Cardiac muscle cell (in vitro differentiated cells and primary cell): ENCODE data around the gene CCR8. TPM values are rescaled to one million over a fixed set of nuclear protein-coding genes. Genes with fewer than 3 reads are reported as not detected.

Experiments
- DNase-seq, 2 donors: peaks; one replicate each; pipeline versions ENCODE4 v3.0.0 to v3.0.0-alpha.2; 2010 to 2017; ENCODE audit warnings: low read depth in 1 of 2, low spot score in 1 of 2
- H3K27ac ChIP-seq: fragments of 200-600 bp; sonication (generic); 2 replicates; pipeline ENCODE4 v1.5.1; 2016
- H3K27me3 ChIP-seq: fragments of 200-600 bp; sonication (generic); 2 replicates; pipeline ENCODE4 v1.6.0; 2016; ENCODE audit warnings: control low read depth
- H3K36me3 ChIP-seq: fragments of 200-600 bp; sonication (generic); 2 replicates; pipeline ENCODE4 v1.5.1; 2016; ENCODE audit warnings: control low read depth
- H3K4me1 ChIP-seq: fragments of 200-600 bp; sonication (generic); 2 replicates; pipeline ENCODE4 v1.8.1; 2017; ENCODE audit warnings: low read depth, mild to moderate bottlenecking, mixed run types
- H3K4me3 ChIP-seq: fragments of 200-600 bp; sonication (generic); 2 replicates; pipeline ENCODE4 v1.5.1; 2016; ENCODE audit warnings: mild to moderate bottlenecking
- H3K9me3 ChIP-seq: fragments of 200-600 bp; sonication (generic); 2 replicates; pipeline ENCODE4 v1.5.1; 2017; ENCODE audit warnings: low read depth, mild to moderate bottlenecking, control low read depth
- polyA plus RNA-seq: library from polyadenylated mRNA; unstranded; fragments of >200 nt; fragmentation: Nextera tagmentation; extraction: Ambion mirVana; gene quantifications from 2 replicates; pipeline ENCODE4 v1.2.1, GENCODE V29; 2016
- total RNA-seq: library from RNA; depleted of rRNA; stranded (reverse); fragments of >200 nt; gene quantifications from 2 replicates; pipeline ENCODE4 v1.2.3, GENCODE V29; 2016
- TF ChIP-seq, protein P1 (sequence below): IDR thresholded peaks from 2 replicates; pipeline ENCODE4 v1.5.1; 2012; ENCODE audit warnings: low read depth, mild to moderate bottlenecking, low read length

Gene CCR8
- total and polyA plus RNA-seq, 2 experiments from 2014 or later, result not detected

DNA sequence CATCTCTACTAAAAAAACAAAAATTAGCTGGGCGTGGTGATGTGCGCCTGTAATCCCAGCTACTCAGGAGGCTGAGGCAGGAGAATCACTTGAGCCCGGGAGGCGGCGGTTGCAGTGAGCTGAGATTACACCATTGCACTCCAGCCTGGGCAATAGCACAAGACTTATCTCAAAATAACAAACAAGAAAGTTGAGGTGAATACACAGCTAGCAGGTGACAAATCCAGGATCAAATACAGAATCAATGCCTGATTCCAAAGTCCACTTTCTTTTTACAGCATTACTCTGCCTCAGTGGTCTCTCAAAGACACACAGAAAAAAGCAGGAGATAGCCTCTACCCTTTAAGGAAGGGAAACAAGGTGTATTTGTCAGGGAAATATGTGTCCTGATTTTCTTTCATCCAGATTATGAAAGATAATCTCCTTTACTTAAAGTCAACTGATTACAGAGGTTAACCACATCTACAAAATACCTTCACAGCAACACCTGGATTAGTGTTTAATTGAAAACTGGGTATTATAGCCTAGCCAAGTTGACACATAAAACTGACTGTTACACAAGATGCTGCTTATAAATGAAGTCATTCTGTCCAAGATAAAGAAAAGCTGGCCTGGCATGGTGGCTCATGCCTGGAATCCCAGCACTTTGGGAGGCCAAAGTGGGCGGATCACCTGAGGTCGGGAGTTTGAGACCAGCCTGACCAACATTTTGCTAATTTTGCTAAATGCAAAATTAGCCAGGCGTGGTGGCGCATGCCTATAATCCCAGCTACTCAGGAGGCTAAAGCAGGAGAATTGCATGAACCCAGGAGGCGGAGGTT, 49.7 kb downstream of the CCR8 start:
- no peak overlapping the region for H3K27ac ChIP-seq
- H3K4me3 ChIP-seq, result no peak overlapping the region
- H3K36me3 ChIP-seq, result no peaks in the 10 kb centered on the region
- H3K4me1 ChIP-seq, result peaks cover 13% of the 10 kb centered on the region
- TF ChIP-seq, protein P1, sequence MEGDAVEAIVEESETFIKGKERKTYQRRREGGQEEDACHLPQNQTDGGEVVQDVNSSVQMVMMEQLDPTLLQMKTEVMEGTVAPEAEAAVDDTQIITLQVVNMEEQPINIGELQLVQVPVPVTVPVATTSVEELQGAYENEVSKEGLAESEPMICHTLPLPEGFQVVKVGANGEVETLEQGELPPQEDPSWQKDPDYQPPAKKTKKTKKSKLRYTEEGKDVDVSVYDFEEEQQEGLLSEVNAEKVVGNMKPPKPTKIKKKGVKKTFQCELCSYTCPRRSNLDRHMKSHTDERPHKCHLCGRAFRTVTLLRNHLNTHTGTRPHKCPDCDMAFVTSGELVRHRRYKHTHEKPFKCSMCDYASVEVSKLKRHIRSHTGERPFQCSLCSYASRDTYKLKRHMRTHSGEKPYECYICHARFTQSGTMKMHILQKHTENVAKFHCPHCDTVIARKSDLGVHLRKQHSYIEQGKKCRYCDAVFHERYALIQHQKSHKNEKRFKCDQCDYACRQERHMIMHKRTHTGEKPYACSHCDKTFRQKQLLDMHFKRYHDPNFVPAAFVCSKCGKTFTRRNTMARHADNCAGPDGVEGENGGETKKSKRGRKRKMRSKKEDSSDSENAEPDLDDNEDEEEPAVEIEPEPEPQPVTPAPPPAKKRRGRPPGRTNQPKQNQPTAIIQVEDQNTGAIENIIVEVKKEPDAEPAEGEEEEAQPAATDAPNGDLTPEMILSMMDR, result no peak
- H3K27me3 ChIP-seq, result no peaks in the 10 kb centered on the region
- H3K9me3 ChIP-seq, result no peaks in the 10 kb centered on the region
- no peak for DNase-seq

DNA sequence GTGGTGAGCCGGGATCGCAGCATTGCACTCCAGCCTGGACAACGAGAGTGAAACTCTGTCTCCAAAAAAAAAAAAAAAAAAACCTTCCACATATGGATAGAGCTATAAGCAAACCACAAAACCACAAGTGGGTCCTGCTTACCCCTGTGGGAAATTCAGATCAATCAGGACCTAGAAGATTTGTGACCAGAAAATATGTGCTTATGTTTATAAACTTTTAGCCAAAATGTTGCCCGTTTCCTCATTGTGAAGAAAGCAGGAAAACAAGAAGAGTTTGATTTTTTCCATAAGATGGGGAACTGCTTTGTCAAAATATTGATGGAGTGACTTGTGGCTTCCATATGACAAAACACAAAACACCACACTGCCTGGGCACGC, 50.3 kb downstream of the CCR8 start:
- H3K27me3 ChIP-seq, result no peaks in the 10 kb centered on the region

DNA sequence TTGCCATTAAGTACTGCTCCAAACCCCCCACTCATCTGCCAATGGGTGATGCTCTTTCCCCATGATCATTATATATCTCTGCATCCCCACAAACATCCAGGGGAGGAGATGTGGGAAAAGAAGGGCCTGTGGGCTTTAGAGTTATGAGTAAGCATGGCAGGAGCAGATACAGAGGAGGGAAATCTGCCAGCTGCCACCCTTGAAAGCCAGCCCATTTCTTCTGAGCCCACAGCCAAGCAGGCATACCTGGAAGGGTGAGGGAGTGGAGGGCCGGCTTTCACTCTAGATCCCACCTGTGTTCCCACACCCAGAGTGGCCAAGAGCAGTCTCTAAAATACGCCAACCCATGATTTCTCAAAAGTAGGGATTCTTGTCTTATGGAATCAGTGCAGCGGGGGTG, 51.9 kb downstream of the CCR8 start:
- no peak for DNase-seq
- H3K9me3 ChIP-seq, result no peaks in the 10 kb centered on the region
- TF ChIP-seq, protein P1, result no peak
- no peak overlapping the region for H3K4me3 ChIP-seq
- no peaks in the 10 kb centered on the region for H3K36me3 ChIP-seq
- H3K27me3 ChIP-seq, result no peaks in the 10 kb centered on the region
- H3K27ac ChIP-seq, result no peak overlapping the region
- H3K4me1 ChIP-seq, result peaks cover 16% of the 10 kb centered on the region

More for the DNA sequence above, 50.3 kb downstream of the CCR8 start:
- TF ChIP-seq, protein P1, result no peak
- no peak for DNase-seq
- Histone ChIP-seq H3K9me3 (no peaks in the 10 kb centered on the region), H3K4me3 (no peak overlapping the region), H3K36me3 (no peaks in the 10 kb centered on the region), H3K27ac (no peak overlapping the region), H3K4me1 (peaks cover 13% of the 10 kb centered on the region)

Other genes with a start within 250 kb of the CCR8 start
- gene GORASP1, start 222.1 kb upstream of the CCR8 start, total RNA-seq, result 128 and 135 TPM in 2 replicates
- 69.3 and 70.3 TPM in 2 replicates for gene GORASP1, start 222.1 kb upstream of the CCR8 start, polyA plus RNA-seq
- gene TTC21A, start 222.0 kb upstream of the CCR8 start, total RNA-seq, result 2.7 and 3.1 TPM in 2 replicates
- gene TTC21A, start 222.0 kb upstream of the CCR8 start, polyA plus RNA-seq, result 2.9 and 4.2 TPM in 2 replicates
- gene CSRNP1, start 176.1 kb upstream of the CCR8 start, total RNA-seq, result 11.0 and 13.6 TPM in 2 replicates
- 9.6 and 11.7 TPM in 2 replicates for gene CSRNP1, start 176.1 kb upstream of the CCR8 start, polyA plus RNA-seq
- 195 and 315 TPM in 2 replicates for gene XIRP1, start 137.1 kb upstream of the CCR8 start, total RNA-seq
- 136 and 199 TPM in 2 replicates for gene XIRP1, start 137.1 kb upstream of the CCR8 start, polyA plus RNA-seq
- 0.48 and 0.56 TPM in 2 replicates for gene CX3CR1, start 49.7 kb upstream of the CCR8 start, total RNA-seq
- 1.4 and 2.6 TPM in 2 replicates for gene CX3CR1, start 49.7 kb upstream of the CCR8 start, polyA plus RNA-seq
- 29.6 and 31.0 TPM in 2 replicates for gene SLC25A38, start 53.7 kb downstream of the CCR8 start, total RNA-seq
- 21.3 and 29.1 TPM in 2 replicates for gene SLC25A38, start 53.7 kb downstream of the CCR8 start, polyA plus RNA-seq
- 1,073 and 1,090 TPM in 2 replicates for gene RPSA, start 77.0 kb downstream of the CCR8 start, total RNA-seq
- gene RPSA, start 77.0 kb downstream of the CCR8 start, polyA plus RNA-seq, result 329 and 344 TPM in 2 replicates
- gene MOBP, start 138.0 kb downstream of the CCR8 start, total RNA-seq, result not detected in 2 replicates
- gene MOBP, start 138.0 kb downstream of the CCR8 start, polyA plus RNA-seq, result not detected in 2 replicates